HEK293 (cell line): ENCODE data around the gene SGMS1.

Source experiments
- CTCF ChIA-PET: fragments of 350-600 bp; formaldehyde crosslinking; extraction: SDS; loops from one replicate; lab custom pipeline; 2021; ENCODE audit warnings: antibody characterized with exemption; lab: Yijun Ruan, JAX
- POLR2A ChIA-PET: fragments of 300-600 bp; formaldehyde crosslinking; extraction: SDS; loops from one replicate; lab custom pipeline; 2020; ENCODE audit warnings: antibody characterized with exemption, inconsistent platforms; lab: Yijun Ruan, JAX
- H3K27ac ChIP-seq: fragments of 200-500 bp; sonication (Bioruptor generic); 2 replicates; pipeline ENCODE4 v1.5.1; 2014; ENCODE audit warnings: low read depth, low read length, control low read depth, inconsistent platforms; ENCODE audit errors: extremely low read depth
- H3K36me3 ChIP-seq, 2 experiments: fragments of 200-500 bp in 1 of 2; sonication (Bioruptor generic) in 1 of 2; 1 replicate in 1 of 2; 2 replicates in 1 of 2; pipeline ENCODE4 v1.5.1; 2014 to 2017; ENCODE audit warnings: inconsistent platforms in 2 of 2, low read length in 2 of 2; ENCODE audit not compliant: control insufficient read depth in 2 of 2, insufficient read depth in 1 of 2
- H3K4me1 ChIP-seq: fragments of 200-500 bp; sonication (Bioruptor generic); 2 replicates; pipeline ENCODE4 v1.5.1; 2014; ENCODE audit warnings: mild to moderate bottlenecking, low read length, inconsistent platforms; ENCODE audit not compliant: control insufficient read depth, insufficient read depth
- H3K4me3 ChIP-seq: 2 replicates; pipeline ENCODE4 v1.5.1; 2011; ENCODE audit warnings: low read depth, mild to moderate bottlenecking, control low read depth, low read length, moderate library complexity
- H3K9me3 ChIP-seq: fragments of 200-500 bp; sonication (Bioruptor generic); 2 replicates; pipeline ENCODE4 v1.5.1; 2014; ENCODE audit warnings: low read depth, low read length, inconsistent platforms; ENCODE audit not compliant: control insufficient read depth, insufficient read depth
- ATF2 ChIP-seq: fragments of 450-650 bp; formaldehyde crosslinking; IDR thresholded peaks from 2 replicates; pipeline ENCODE4 v1.5.1; 2016; ENCODE audit warnings: missing biosample characterization, missing genetic modification characterization, low read depth
- BCL11A ChIP-seq: fragments of 450-650 bp; formaldehyde crosslinking; IDR thresholded peaks from 2 replicates; pipeline ENCODE4 v1.5.1; 2016; ENCODE audit warnings: low read depth, missing biosample characterization, missing genetic modification characterization
- FEZF1 ChIP-seq: fragments of 450-650 bp; formaldehyde crosslinking; IDR thresholded peaks from 2 replicates; pipeline ENCODE4 v1.5.1; 2016; ENCODE audit warnings: missing biosample characterization, missing genetic modification characterization
- MEIS1 ChIP-seq: sonication (generic); formaldehyde crosslinking; IDR thresholded peaks from 2 replicates; pipeline ENCODE4 v1.8.1; 2022; ENCODE audit warnings: missing genetic modification reagents, mild to moderate bottlenecking, borderline replicate concordance
- OSR2 ChIP-seq: fragments of 450-650 bp; formaldehyde crosslinking; IDR thresholded peaks from 2 replicates; pipeline ENCODE4 v1.5.1; 2016; ENCODE audit warnings: missing biosample characterization, missing genetic modification characterization
- ZBTB44 ChIP-seq: fragments of 450-650 bp; IDR thresholded peaks from 2 replicates; pipeline ENCODE4 v1.5.1; 2018; ENCODE audit warnings: missing biosample characterization, mild to moderate bottlenecking, missing genetic modification characterization
- ZBTB48 ChIP-seq: fragments of 450-650 bp; formaldehyde crosslinking; IDR thresholded peaks from 2 replicates; pipeline ENCODE4 v1.5.1; 2016; ENCODE audit warnings: missing biosample characterization, missing genetic modification characterization
- ZBTB7A ChIP-seq: fragments of 450-650 bp; formaldehyde crosslinking; IDR thresholded peaks from 2 replicates; pipeline ENCODE4 v1.5.1; 2016; ENCODE audit warnings: low read depth, missing biosample characterization, missing genetic modification characterization
- ZEB2 ChIP-seq: fragments of 450-650 bp; formaldehyde crosslinking; IDR thresholded peaks from 2 replicates; pipeline ENCODE4 v1.5.1; 2016; ENCODE audit warnings: missing biosample characterization, missing genetic modification characterization
- ZNF132 ChIP-seq: fragments of 450-650 bp; formaldehyde crosslinking; IDR thresholded peaks from 2 replicates; pipeline ENCODE4 v1.5.1; 2017; ENCODE audit warnings: missing biosample characterization, missing genetic modification characterization, borderline replicate concordance
- ZNF140 ChIP-seq: fragments of 450-650 bp; formaldehyde crosslinking; IDR thresholded peaks from 2 replicates; pipeline ENCODE4 v1.5.1; 2016; ENCODE audit warnings: missing biosample characterization, missing genetic modification characterization
- ZNF18 ChIP-seq: fragments of 450-650 bp; formaldehyde crosslinking; IDR thresholded peaks from 2 replicates; pipeline ENCODE4 v1.5.1; 2016; ENCODE audit warnings: missing biosample characterization, missing genetic modification characterization
- ZNF211 ChIP-seq: fragments of 450-650 bp; formaldehyde crosslinking; IDR thresholded peaks from 2 replicates; pipeline ENCODE4 v1.5.1; 2016; ENCODE audit warnings: low read depth, missing biosample characterization, missing genetic modification characterization
- ZNF24 ChIP-seq: fragments of 450-650 bp; formaldehyde crosslinking; IDR thresholded peaks from 2 replicates; pipeline ENCODE4 v1.5.1; 2016; ENCODE audit warnings: missing biosample characterization, missing genetic modification characterization
- ZNF366 ChIP-seq: fragments of 450-650 bp; formaldehyde crosslinking; conservative IDR thresholded peaks from 2 replicates; pipeline ENCODE4 v1.5.1; 2016; ENCODE audit warnings: missing biosample characterization, missing genetic modification characterization
- ZNF391 ChIP-seq: fragments of 450-650 bp; formaldehyde crosslinking; IDR thresholded peaks from 2 replicates; pipeline ENCODE4 v1.5.1; 2016; ENCODE audit warnings: low read depth, missing biosample characterization, missing genetic modification characterization, borderline replicate concordance
- ZNF404 ChIP-seq: fragments of 450-650 bp; formaldehyde crosslinking; IDR thresholded peaks from 2 replicates; pipeline ENCODE4 v1.5.1; 2017; ENCODE audit warnings: missing biosample characterization, missing genetic modification characterization
- ZNF585B ChIP-seq: fragments of 450-650 bp; formaldehyde crosslinking; IDR thresholded peaks from 2 replicates; pipeline ENCODE4 v1.5.1; 2016; ENCODE audit warnings: missing biosample characterization, missing genetic modification characterization
- ZNF629 ChIP-seq: fragments of 450-650 bp; formaldehyde crosslinking; IDR thresholded peaks from 2 replicates; pipeline ENCODE4 v1.5.1; 2017; ENCODE audit warnings: missing biosample characterization, missing genetic modification characterization
- ZNF654 ChIP-seq: fragments of 450-650 bp; formaldehyde crosslinking; IDR thresholded peaks from 2 replicates; pipeline ENCODE4 v1.5.1; 2016; ENCODE audit warnings: low read depth, missing biosample characterization, missing genetic modification characterization
- ZNF785 ChIP-seq: fragments of 450-650 bp; formaldehyde crosslinking; IDR thresholded peaks from 2 replicates; pipeline ENCODE4 v1.5.1; 2016; ENCODE audit warnings: missing biosample characterization, missing genetic modification characterization
- ZNF843 ChIP-seq: fragments of 450-650 bp; formaldehyde crosslinking; IDR thresholded peaks from 2 replicates; pipeline ENCODE4 v1.5.1; 2016; ENCODE audit warnings: missing biosample characterization, missing genetic modification characterization
- ZSCAN16 ChIP-seq: fragments of 450-650 bp; formaldehyde crosslinking; IDR thresholded peaks from 2 replicates; pipeline ENCODE4 v1.5.1; 2016; ENCODE audit warnings: missing biosample characterization, missing genetic modification characterization
- ZSCAN4 ChIP-seq: fragments of 450-650 bp; formaldehyde crosslinking; IDR thresholded peaks from 2 replicates; pipeline ENCODE4 v1.5.1; 2017; ENCODE audit warnings: missing biosample characterization, missing genetic modification characterization
- ZXDB ChIP-seq: fragments of 450-650 bp; formaldehyde crosslinking; IDR thresholded peaks from 2 replicates; pipeline ENCODE4 v1.5.1; 2016; ENCODE audit warnings: missing biosample characterization, missing genetic modification characterization

The SGMS1 gene

GRCh38 chr10:50554376-50554994 lies 69.3 kb downstream of the SGMS1 start:
- Histone ChIP-seq H3K9me3 (no peaks in the 10 kb centered on the region), H3K27ac (no peak overlapping the region), H3K4me3 (no peak overlapping the region), H3K36me3 (no peaks in the 10 kb centered on the region), H3K4me1 (0 out of 2 replicates have a peak, but pooled peaks cover 3% of the 10 kb centered on the region)
- CTCF ChIA-PET = interaction anchor here (0.9 to 1.2 kb wide), 2 partner anchors 22 to 68 kb away, joined by 4 to 7 read pairs; no protein-coding TSS in a partner anchor
- POLR2A ChIA-PET = interaction anchor here (0.8 kb wide), 1 partner anchor 71 kb away, joined by 3 read pairs; no protein-coding TSS in a partner anchor
- TF ChIP-seq ZBTB44 (tag by site-specific recombination) (peak; percentile 21; the same call in 1 of the 2 replicates), ZBTB7A (tag by site-specific recombination) (no peak), ZNF140 (tag by site-specific recombination) (no peak), ZSCAN16 (tag by site-specific recombination) (no peak), ATF2 (no peak)

GRCh38 chr10:50552771-50553535 lies 70.8 kb downstream of the SGMS1 start:
- Histone ChIP-seq H3K4me3 (no peak overlapping the region), H3K36me3 (no peaks in the 10 kb centered on the region), H3K27ac (no peak overlapping the region), H3K9me3 (no peaks in the 10 kb centered on the region), H3K4me1 (0 out of 2 replicates have a peak, but pooled peaks cover 3% of the 10 kb centered on the region)
- CTCF ChIA-PET = interaction anchor here (0.6 to 1.3 kb wide), 5 partner anchors 8 to 149 kb away, joined by 3 to 4 read pairs (median 3); no protein-coding TSS in a partner anchor
- POLR2A ChIA-PET = interaction anchor here (0.9 kb wide), 1 partner anchor 70 kb away, joined by 3 read pairs; no protein-coding TSS in a partner anchor
- peak; percentile 68 for TF ChIP-seq FEZF1
- peak; percentile 31 for TF ChIP-seq ZNF629 (tag by site-specific recombination)
- no peak for TF ChIP-seq ZNF404
- 0 out of 2 replicates have a peak, but pooled peaks have one; percentile 44 for TF ChIP-seq ZNF843 (tag by site-specific recombination)
- TF ChIP-seq ZNF654 (tag by site-specific recombination) = peak; percentile 24; the same call in 1 of the 2 replicates
- peak; percentile 47 for TF ChIP-seq ZNF366
- peak; percentile 86 for TF ChIP-seq ZNF18 (tag by site-specific recombination)
- TF ChIP-seq ZNF132 (tag by site-specific recombination) = no peak
- TF ChIP-seq OSR2 (tag by site-specific recombination) = peak; percentile 61; the same call in 1 of the 2 replicates
- no peak for TF ChIP-seq ZBTB48 (tag by site-specific recombination)
- no peak for TF ChIP-seq MEIS1 (CRISPR knock-in tag)
- no peak for TF ChIP-seq ZNF585B (tag by site-specific recombination)
- TF ChIP-seq ATF2 = 0 out of 2 replicates have a peak, but pooled peaks have one; percentile 16
- TF ChIP-seq ZSCAN4 (tag by site-specific recombination) = no peak
- TF ChIP-seq ZEB2 = peak; percentile 20; the same call in 1 of the 2 replicates
- TF ChIP-seq ZNF211 = no peak
- 0 out of 2 replicates have a peak, but pooled peaks have one; percentile 43 for TF ChIP-seq ZXDB (tag by site-specific recombination)
- no peak for TF ChIP-seq BCL11A (tag by site-specific recombination)
- no peak for TF ChIP-seq ZNF785
- no peak for TF ChIP-seq ZNF391 (tag by site-specific recombination)
- TF ChIP-seq ZNF24 (tag by site-specific recombination) = no peak
